Right lobe of liver (tissue), 4 donors: ENCODE measurements around the gene KRTAP12-2.

ENCODE experiments used
- CTCF ChIP-seq, 4 donors: fragments of 200-600 bp in 3 of 4; fragments of 450-650 bp in 1 of 4; IDR thresholded peaks; one replicate each; pipeline versions ENCODE4 v1.5.1 to v1.8.0; 2016 to 2022; ENCODE audit warnings: antibody characterized with exemption in 4 of 4, mild to moderate bottlenecking in 2 of 4
- POLR2A ChIP-seq: fragments of 450-650 bp; IDR thresholded peaks from one replicate; pipeline ENCODE4 v1.6.1; 2017; ENCODE audit warnings: antibody characterized with exemption, mild to moderate bottlenecking
- donor health status: DM: no; HTN: no; CAD: no.
- donor health status: DM: no; HTN: no; CAD: no.
- donor health status: DM: no; HTN: yes; CAD: no.

GRCh38 chr21:44658541-44658910 lies 8.2 kb downstream of the KRTAP12-2 start:
- TF ChIP-seq POLR2A: no peak
- TF ChIP-seq CTCF (IDR thresholded peaks at IDR 0.05): no peak
